GM20000 (cell line): Measurements from ENCODE around the gene PABPN1L.
"Not testable (repeated sequence)": the region's sequence is repeated elsewhere in the genome, so short reads cannot be mapped to it uniquely, and the experiment has no call there.

ENCODE experiments used
- DNase-seq: peaks from one replicate; pipeline ENCODE4 v3.0.0; 2012; ENCODE audit warnings: low spot score
- TF ChIP-seq, protein P1 (sequence below): IDR thresholded peaks from 2 replicates; pipeline ENCODE4 v1.5.1; 2012; ENCODE audit warnings: mild to moderate bottlenecking, control low read depth; ENCODE audit errors: extremely low read depth, missing control alignments

The PABPN1L gene

DNA sequence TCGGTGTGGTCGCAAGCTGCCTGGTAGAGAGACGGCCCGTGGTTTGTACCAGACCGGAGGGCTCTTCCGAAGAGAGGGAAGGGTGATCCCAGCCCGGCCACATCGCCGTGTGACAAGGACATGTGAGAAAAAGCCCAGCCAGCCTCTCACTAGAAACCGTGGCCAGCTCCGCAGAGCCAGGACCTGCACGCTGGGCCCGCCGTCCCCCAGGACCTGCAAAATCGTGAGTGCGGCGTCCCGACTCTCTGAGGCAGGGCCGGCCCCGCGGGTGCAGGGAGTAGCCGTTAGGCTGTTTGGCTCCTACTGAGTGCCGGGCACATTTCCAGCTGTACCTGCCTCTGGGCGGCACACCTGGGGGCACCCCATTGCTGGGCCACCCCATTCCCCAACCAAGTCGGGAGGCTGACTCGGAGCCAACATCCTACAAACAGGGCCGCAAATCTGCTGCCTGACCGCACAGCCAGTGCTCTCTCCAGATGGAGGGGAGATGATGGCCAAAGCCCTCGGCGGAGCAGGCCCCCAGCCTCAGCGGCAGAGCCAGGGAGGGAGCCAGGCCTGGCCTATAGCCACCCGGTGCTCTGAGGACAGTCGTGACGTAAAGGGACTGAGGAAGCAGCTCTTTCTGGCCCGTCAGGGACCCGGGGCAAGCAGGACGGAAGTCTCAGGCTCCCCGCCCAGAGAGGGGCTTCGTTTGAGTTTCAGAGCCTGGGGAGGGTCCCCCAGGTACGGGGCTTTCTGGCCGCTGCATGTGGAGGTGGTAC is 33.6 kb upstream of the PABPN1L start:
- DNase-seq = no peak
- TF ChIP-seq, protein P1, sequence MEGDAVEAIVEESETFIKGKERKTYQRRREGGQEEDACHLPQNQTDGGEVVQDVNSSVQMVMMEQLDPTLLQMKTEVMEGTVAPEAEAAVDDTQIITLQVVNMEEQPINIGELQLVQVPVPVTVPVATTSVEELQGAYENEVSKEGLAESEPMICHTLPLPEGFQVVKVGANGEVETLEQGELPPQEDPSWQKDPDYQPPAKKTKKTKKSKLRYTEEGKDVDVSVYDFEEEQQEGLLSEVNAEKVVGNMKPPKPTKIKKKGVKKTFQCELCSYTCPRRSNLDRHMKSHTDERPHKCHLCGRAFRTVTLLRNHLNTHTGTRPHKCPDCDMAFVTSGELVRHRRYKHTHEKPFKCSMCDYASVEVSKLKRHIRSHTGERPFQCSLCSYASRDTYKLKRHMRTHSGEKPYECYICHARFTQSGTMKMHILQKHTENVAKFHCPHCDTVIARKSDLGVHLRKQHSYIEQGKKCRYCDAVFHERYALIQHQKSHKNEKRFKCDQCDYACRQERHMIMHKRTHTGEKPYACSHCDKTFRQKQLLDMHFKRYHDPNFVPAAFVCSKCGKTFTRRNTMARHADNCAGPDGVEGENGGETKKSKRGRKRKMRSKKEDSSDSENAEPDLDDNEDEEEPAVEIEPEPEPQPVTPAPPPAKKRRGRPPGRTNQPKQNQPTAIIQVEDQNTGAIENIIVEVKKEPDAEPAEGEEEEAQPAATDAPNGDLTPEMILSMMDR = no peak

- TF ChIP-seq, protein P1 = no peak
- no peak for DNase-seq
These were observed 31.4 kb upstream of the PABPN1L start for GRCh38 chr16:88897696-88898425.

DNA sequence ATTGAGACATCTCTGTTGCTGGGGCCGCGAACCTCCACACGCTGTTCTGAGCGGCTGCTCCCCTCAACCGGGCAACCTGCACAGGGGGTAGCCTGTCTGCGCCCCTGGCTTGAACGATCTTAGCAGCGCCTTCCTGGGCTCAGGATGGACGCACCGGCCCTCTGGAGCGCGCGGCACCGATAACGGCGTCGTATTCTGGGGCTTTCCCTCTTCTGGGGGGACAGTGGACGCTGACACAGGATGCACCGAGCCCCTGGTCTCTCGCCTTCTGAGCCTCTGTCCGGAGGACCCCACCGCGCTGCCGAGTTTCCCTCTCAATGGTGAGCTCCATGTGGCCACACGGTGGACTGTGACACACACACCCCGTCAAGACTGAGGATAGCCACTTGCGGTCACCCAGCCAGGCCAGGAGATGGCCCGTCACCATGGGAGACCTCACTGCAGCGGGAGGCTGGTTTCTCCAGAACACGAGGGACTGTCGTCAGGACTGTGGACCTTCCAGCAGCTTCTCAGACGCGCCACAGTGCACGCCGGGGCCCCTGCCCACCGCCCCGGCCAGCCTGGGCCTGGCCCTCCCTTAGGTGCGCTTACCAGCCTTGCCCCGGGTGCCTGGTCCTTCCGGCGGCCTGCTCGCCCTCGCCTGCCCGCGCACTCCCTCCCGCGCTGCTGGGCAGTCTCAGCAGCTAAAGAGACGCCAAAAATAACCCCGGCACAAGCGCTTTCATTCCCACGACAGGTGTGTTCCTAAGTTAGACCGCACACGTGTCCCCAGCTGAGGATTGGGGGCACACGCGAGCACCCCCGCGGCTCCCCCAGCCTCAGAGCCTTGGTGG is 30.0 kb upstream of the PABPN1L start:
- TF ChIP-seq, protein P1 = no peak
- no peak for DNase-seq

DNA sequence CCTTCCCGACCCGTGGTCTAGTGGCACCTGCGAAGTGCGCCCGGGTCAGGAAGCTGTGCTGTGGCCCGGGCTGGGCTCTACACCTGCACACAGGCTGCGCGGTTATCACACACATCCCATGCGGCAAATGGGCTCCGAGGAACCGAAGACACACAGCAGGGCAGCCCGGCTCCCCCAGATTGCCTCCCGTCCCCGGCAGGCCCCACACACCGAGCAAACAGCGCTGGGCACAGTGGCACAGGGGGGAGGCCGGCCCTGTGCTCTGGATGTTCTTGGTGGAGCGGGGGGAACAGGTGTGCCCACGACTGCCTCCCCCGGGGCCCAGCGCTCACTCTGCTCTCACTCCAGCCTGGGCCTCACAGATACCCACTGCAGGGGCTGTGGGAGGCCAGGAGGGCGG is 28.9 kb upstream of the PABPN1L start:
- TF ChIP-seq, protein P1 = no peak
- DNase-seq = no peak

GRCh38 chr16:88894681-88895300 is 28.3 kb upstream of the PABPN1L start:
- TF ChIP-seq, protein P1 = no peak

GRCh38 chr16:88894266-88894665 is 27.8 kb upstream of the PABPN1L start:
- not testable (repeated sequence) for DNase-seq

More at GRCh38 chr16:88894681-88895300, 28.3 kb upstream of the PABPN1L start:
- DNase-seq = no peak

GRCh38 chr16:88893127-88893968 is 26.9 kb upstream of the PABPN1L start:
- no peak for DNase-seq
- TF ChIP-seq, protein P1 = no peak
